Vagina (tissue), 2 donors: ENCODE measurements around the gene CLIP4. TPM values are rescaled to one million over a fixed set of nuclear protein-coding genes. Genes with fewer than 3 reads are reported as not detected.

Experiments
- DNase-seq, 2 donors: peaks; one replicate each; pipeline ENCODE4 v3.0.0-alpha.2; 2017; ENCODE audit errors: extremely low spot score in 2 of 2
- H3K27ac ChIP-seq: fragments of 200-600 bp; sonication (generic); one replicate; pipeline ENCODE4 v1.5.1; 2019
- H3K27me3 ChIP-seq: fragments of 200-600 bp; sonication (generic); one replicate; pipeline ENCODE4 v1.5.1; 2019
- H3K36me3 ChIP-seq, 2 donors: fragments of 200-600 bp; sonication (generic); one replicate each; pipeline ENCODE4 v1.5.1; 2017 to 2019
- H3K4me1 ChIP-seq: fragments of 200-600 bp; sonication (generic); one replicate; pipeline ENCODE4 v1.5.1; 2019
- H3K4me3 ChIP-seq, 2 donors: fragments of 200-600 bp; sonication (generic); 1 replicate in 1 of 2; 2 replicates in 1 of 2; pipeline ENCODE4 v1.5.1; 2016 to 2019
- H3K9me3 ChIP-seq: fragments of 200-600 bp; sonication (generic); one replicate; pipeline ENCODE4 v1.5.1; 2019
- CTCF ChIP-seq, 3 experiments: fragments of 450-650 bp in 2 of 3; fragments of 200-600 bp in 1 of 3; sonication (generic) in 1 of 3; IDR thresholded peaks; one replicate each; pipeline ENCODE4 v1.5.1; 2017 to 2019; ENCODE audit warnings: antibody characterized with exemption in 3 of 3, mild to moderate bottlenecking in 2 of 3, moderate library complexity in 2 of 3
- POLR2A ChIP-seq, 2 donors: fragments of 450-650 bp; IDR thresholded peaks; one replicate each; pipeline ENCODE4 v1.6.1; 2017; ENCODE audit warnings: antibody characterized with exemption in 2 of 2, mild to moderate bottlenecking in 2 of 2, moderate library complexity in 2 of 2
- POLR2AphosphoS5 ChIP-seq, 2 donors: sonication (generic); formaldehyde crosslinking; IDR thresholded peaks; one replicate each; pipeline ENCODE4 v1.9.0; 2017; ENCODE audit warnings: antibody characterized with exemption in 2 of 2, mild to moderate bottlenecking in 2 of 2, low read depth in 1 of 2; ENCODE audit not compliant: insufficient read depth in 1 of 2
- intact Hi-C: fragments of 100-400 bp; cut with DNase I; formaldehyde crosslinking; loops from one replicate; pipeline ENCODE4 v1.15.1; 2023
- total RNA-seq: library from RNA; depleted of rRNA; stranded (reverse); fragments of >200 nt; gene quantifications from one replicate; pipeline ENCODE4 v1.2.3, GENCODE V29; 2016

The CLIP4 gene
- total RNA-seq, 1 donor from 2014 or later: 63.1 TPM

- peak; percentile 62 to 82 for DNase-seq
- Histone ChIP-seq H3K9me3 (no peaks in the 10 kb centered on the region), H3K4me3 (no peak overlapping the region), H3K36me3 (no peaks in the 10 kb centered on the region), H3K27me3 (no peaks in the 10 kb centered on the region), H3K27ac (no peak overlapping the region), H3K4me1 (peaks cover 26% of the 10 kb centered on the region)
- no peak for TF ChIP-seq CTCF (IDR thresholded peaks at IDR 0.05)
- TF ChIP-seq POLR2A (IDR thresholded peaks at IDR 0.05): no peak
- TF ChIP-seq POLR2AphosphoS5 (IDR thresholded peaks at IDR 0.05; ENCODE audit: insufficient read depth in 1 of 2, low read depth in 1 of 2): no peak
- intact Hi-C loops: no loop called here
Observed at GRCh38 chr2:29070526-29070925, 44.7 kb upstream of the CLIP4 start.

- no peaks in the 10 kb centered on the region for H3K9me3 ChIP-seq
- no peaks in the 10 kb centered on the region for H3K36me3 ChIP-seq
- H3K4me1 ChIP-seq: peaks cover 18% of the 10 kb centered on the region
- DNase-seq: peak; percentile 72 to 92
- TF ChIP-seq CTCF (IDR thresholded peaks at IDR 0.05) (no peak), POLR2AphosphoS5 (IDR thresholded peaks at IDR 0.05; ENCODE audit: insufficient read depth in 1 of 2, low read depth in 1 of 2) (no peak), POLR2A (IDR thresholded peaks at IDR 0.05) (no peak)
- H3K27me3 ChIP-seq: no peaks in the 10 kb centered on the region
- intact Hi-C loops: no loop called here
- no peak overlapping the region for H3K4me3 ChIP-seq
- no peak overlapping the region for H3K27ac ChIP-seq
Observed at GRCh38 chr2:29071032-29071975, 43.9 kb upstream of the CLIP4 start.

- Histone ChIP-seq H3K4me3 (no peak overlapping the region), H3K9me3 (no peaks in the 10 kb centered on the region), H3K4me1 (peaks cover 11% of the 10 kb centered on the region), H3K36me3 (no peaks in the 10 kb centered on the region), H3K27me3 (no peaks in the 10 kb centered on the region), H3K27ac (no peak overlapping the region)
- TF ChIP-seq POLR2A (IDR thresholded peaks at IDR 0.05) (no peak), CTCF (IDR thresholded peaks at IDR 0.05) (no peak), POLR2AphosphoS5 (IDR thresholded peaks at IDR 0.05; ENCODE audit: insufficient read depth in 1 of 2, low read depth in 1 of 2) (no peak)
- intact Hi-C loops: no loop called here
- peak; percentile 78 to 89 for DNase-seq
Observed at GRCh38 chr2:29072251-29072650, 43.0 kb upstream of the CLIP4 start.

GRCh38 chr2:29072971-29073725, 42.1 kb upstream of the CLIP4 start:
- no peak overlapping the region for H3K27ac ChIP-seq
- intact Hi-C loops: no loop called here

More at GRCh38 chr2:29072971-29073725, 42.1 kb upstream of the CLIP4 start:
- Histone ChIP-seq H3K27me3 (no peaks in the 10 kb centered on the region), H3K9me3 (no peaks in the 10 kb centered on the region), H3K4me3 (no peak overlapping the region), H3K36me3 (no peaks in the 10 kb centered on the region), H3K4me1 (peaks cover 2% of the 10 kb centered on the region)
- DNase-seq: peak; percentile 77 to 93
- TF ChIP-seq CTCF (IDR thresholded peaks at IDR 0.05): no peak
- TF ChIP-seq POLR2AphosphoS5 (IDR thresholded peaks at IDR 0.05; ENCODE audit: insufficient read depth in 1 of 2, low read depth in 1 of 2): no peak
- TF ChIP-seq POLR2A (IDR thresholded peaks at IDR 0.05): no peak
